ENCODE data around the gene TSC2.
A peak's percentile ranks its signal among the peaks of the same experiment; 100 is the strongest.
"Not testable (repeated sequence)": the region's sequence is repeated elsewhere in the genome, so short reads cannot be mapped to it uniquely, and the experiment has no call there.

TSC2 gene

DNA sequence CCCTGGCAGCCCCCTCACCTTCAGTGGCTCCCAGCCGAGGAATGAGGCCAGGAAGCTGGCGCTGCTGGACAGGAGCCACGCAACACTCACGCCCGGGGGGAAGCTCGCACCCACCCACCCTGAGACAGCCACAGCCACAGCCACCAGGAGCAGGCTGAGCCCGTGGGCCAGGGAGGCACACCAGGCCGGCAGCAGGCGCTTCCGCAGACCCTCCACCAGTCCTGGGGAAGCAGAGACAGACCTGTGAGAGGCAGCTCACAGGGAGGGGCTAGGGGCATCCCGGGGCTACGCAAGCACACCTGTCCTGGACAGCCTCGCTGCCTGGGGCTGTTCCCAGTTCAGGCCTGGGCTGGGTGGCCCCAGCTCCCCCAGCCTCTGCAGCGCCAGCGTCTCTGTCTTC, 46.0 kb downstream of the TSC2 start:
- H3K27ac ChIP-seq = no peak overlapping the region

GRCh38 chr16:2095315-2095853, 47.6 kb downstream of the TSC2 start:
- TF ChIP-seq, protein P1, sequence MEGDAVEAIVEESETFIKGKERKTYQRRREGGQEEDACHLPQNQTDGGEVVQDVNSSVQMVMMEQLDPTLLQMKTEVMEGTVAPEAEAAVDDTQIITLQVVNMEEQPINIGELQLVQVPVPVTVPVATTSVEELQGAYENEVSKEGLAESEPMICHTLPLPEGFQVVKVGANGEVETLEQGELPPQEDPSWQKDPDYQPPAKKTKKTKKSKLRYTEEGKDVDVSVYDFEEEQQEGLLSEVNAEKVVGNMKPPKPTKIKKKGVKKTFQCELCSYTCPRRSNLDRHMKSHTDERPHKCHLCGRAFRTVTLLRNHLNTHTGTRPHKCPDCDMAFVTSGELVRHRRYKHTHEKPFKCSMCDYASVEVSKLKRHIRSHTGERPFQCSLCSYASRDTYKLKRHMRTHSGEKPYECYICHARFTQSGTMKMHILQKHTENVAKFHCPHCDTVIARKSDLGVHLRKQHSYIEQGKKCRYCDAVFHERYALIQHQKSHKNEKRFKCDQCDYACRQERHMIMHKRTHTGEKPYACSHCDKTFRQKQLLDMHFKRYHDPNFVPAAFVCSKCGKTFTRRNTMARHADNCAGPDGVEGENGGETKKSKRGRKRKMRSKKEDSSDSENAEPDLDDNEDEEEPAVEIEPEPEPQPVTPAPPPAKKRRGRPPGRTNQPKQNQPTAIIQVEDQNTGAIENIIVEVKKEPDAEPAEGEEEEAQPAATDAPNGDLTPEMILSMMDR (IDR thresholded peaks at IDR 0.05) = no peak
- H3K27ac ChIP-seq = no peak overlapping the region
- DNase-seq (ENCODE audit: low spot score) = no peak

More for the DNA sequence above, 46.0 kb downstream of the TSC2 start:
- no peak overlapping the region for H3K4me3 ChIP-seq
- no peak for DNase-seq (ENCODE audit: low spot score)
- TF ChIP-seq, protein P1 (IDR thresholded peaks at IDR 0.05) = no peak

DNA sequence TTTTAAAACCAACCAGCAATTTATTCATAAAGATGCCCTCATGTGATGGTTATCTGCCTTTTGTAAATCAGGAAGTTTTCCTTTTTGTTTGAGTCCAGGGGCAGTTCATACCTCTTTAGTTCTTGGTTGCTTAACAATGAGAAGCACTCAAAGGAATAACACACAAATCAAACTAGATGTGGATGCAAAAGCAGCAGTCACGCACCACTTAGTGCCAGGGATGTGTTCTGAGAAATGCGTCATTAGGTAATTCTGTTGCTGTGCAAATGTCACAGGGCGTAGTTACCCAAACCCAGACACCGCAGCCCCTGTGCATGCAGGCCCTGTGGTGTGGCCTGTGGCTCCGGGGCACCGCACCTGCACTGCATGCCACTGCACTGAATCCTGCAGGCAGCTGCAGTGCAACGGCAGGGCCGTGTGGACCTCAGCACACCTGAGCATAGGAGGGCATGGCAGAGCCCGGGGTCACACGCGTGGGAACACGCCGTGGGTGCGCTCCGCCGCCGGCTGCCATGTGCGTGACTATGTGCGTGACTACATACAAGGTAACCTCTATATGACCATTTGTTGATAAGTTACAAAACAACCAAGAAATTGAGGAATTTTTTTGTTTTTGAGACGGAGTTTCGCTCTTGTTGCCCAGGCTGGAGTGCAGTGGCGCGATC, 48.3 kb downstream of the TSC2 start:
- no peak for DNase-seq (ENCODE audit: low spot score)
- TF ChIP-seq, protein P1 (IDR thresholded peaks at IDR 0.05) = no peak
- no peak overlapping the region for H3K4me3 ChIP-seq
- no peak overlapping the region for H3K27ac ChIP-seq

More at GRCh38 chr16:2095315-2095853, 47.6 kb downstream of the TSC2 start:
- no peak overlapping the region for H3K4me3 ChIP-seq

DNA sequence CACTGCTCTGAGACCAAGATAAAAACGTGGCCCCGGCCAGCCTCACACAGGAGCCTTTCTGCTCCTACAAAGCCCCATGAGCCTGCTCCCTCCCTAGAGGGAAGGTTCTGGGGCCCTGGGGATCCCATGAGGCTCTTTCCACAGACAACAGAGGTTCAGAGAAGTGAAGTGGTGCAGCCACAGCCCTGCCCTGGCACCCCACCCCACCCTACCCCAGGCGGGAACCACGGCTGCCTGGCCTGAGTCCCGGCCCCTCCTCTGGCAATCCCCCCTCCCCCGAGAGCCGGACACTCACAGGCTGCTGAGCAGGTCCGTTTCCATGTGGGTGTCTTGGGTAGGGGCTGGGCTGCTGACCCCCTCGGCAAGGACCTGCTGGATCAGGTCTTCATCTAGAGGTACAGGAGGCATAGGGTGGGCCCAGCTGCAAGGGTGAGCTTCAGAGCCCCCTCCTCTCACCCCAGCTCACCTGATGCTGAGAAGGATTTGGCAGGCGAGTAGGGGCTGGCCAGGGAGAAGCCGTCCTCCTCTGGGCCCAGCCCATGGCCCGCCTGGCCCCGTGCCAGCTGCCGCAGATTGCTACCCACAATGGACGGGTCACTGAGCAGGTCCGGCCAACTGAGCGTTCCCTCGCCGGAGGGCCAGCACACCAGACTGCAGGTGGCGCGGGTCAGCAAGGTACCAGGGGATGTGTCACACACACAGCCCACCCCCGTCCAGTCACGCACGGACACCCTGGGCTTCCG, 49.2 kb downstream of the TSC2 start:
- TF ChIP-seq, protein P1 (IDR thresholded peaks at IDR 0.05) = no peak
- peak overlapping the region in 1 of 2 donors; percentile 10 for H3K27ac ChIP-seq
- no peak for DNase-seq (ENCODE audit: low spot score)
- no peak overlapping the region for H3K4me3 ChIP-seq

GRCh38 chr16:2097689-2098088, 49.9 kb downstream of the TSC2 start:
- not testable (repeated sequence) for H3K27ac ChIP-seq; DNase-seq (ENCODE audit: low spot score); H3K4me3 ChIP-seq

DNA sequence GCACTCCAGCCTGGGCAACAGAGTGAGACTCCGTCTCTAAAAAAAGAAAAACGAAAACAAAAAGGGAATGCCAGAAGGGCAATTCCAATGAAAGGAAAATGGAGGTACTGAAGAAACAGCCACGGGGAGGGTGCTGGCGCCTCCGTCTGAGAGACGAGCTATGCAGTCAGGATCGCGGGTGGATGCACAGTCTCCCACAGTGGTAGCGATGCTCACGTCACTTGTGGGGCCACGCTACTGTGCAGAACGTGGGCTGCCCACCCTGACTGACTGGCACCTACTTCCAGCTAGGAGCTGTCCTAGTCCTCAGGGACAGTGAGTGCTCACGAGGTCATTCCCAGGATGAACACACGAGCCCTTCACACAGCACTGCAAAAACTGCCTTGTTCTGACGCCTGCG, 53.8 kb downstream of the TSC2 start:
- not testable (repeated sequence) for H3K27ac ChIP-seq; H3K4me3 ChIP-seq; DNase-seq (ENCODE audit: low spot score)

- no peak overlapping the region for H3K27ac ChIP-seq
- H3K4me3 ChIP-seq = no peak overlapping the region
- TF ChIP-seq, protein P1 (IDR thresholded peaks at IDR 0.05) = no peak
Observed at GRCh38 chr16:2102471-2102870, 54.7 kb downstream of the TSC2 start.

GRCh38 chr16:2104464-2104863, 56.7 kb downstream of the TSC2 start:
- not testable (repeated sequence) for H3K4me3 ChIP-seq; DNase-seq (ENCODE audit: low spot score); H3K27ac ChIP-seq

More at GRCh38 chr16:2102471-2102870, 54.7 kb downstream of the TSC2 start:
- no peak for DNase-seq (ENCODE audit: low spot score)

DNA sequence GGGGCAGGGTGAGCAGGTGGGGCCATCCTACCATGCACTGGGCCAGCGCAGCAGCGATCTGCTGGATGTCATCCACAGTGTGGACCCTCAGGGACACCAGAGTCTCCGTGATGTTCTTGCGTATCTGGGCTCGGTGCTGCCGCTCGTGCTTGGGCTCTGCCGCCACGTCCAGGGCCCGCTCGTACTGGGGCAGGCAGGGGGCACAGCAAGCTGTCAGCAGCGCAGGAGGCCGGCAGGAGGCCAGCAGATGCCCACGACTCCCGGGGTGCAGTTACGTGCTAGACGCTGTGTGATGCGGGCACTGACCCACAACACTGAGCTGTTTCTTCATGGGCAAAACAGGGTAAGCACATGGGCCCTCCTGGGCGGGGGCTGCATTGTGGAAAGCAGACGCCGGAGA, 57.5 kb downstream of the TSC2 start:
- not testable (repeated sequence) for H3K4me3 ChIP-seq; DNase-seq (ENCODE audit: low spot score)
- peak overlapping the region in 1 of 2 donors; percentile 28 for H3K27ac ChIP-seq

- H3K4me3 ChIP-seq; H3K27ac ChIP-seq; DNase-seq (ENCODE audit: low spot score): not testable (repeated sequence)
Observed at GRCh38 chr16:2105769-2106168, 58.0 kb downstream of the TSC2 start.

GRCh38 chr16:2106211-2106610, 58.4 kb downstream of the TSC2 start:
- not testable (repeated sequence) for H3K27ac ChIP-seq; H3K4me3 ChIP-seq; DNase-seq (ENCODE audit: low spot score)

DNA sequence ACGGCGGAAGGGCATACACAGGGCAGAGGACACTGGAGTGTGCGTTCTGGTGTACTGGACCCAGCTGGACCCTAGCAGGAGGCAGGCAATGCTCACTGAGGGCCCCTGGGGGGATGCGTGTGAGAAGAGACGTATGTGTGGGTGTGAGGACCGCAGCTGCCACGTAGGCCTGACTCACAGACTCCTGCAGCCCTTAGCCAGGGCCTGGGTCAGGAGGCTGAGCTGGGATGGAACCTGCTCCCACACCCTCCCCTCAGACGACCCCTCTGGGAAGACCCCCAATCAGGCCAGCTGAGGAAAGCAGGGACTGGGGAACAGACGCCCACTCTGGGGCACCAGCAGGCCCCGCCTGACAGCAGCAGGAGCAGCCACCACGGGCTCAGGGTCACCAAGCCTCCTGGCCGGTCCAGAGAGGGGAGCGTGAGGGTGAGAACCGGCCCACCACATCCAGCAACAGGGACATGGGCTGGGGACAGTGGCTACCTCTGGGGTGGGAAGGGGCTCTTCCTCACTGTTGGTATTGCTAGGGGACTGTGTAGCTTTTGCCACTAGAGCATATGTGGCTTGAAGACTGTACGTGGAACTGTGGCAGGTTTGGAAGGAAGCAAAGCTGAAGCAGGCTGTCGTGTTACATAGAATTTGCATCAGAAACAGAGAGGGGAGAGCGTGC, 59.5 kb downstream of the TSC2 start:
- H3K27ac ChIP-seq = peak overlapping the region in 1 of 2 donors; percentile 25
- not testable (repeated sequence) for DNase-seq (ENCODE audit: low spot score); H3K4me3 ChIP-seq

Measured in coronary artery (tissue), 2 donors.